Ascending aorta (tissue), 2 donors: ENCODE results near the gene CALHM3. TPM values are rescaled to one million over a fixed set of nuclear protein-coding genes. Genes with fewer than 3 reads are reported as not detected.

ENCODE experiments used
- DNase-seq, 2 donors: peaks; one replicate each; pipeline ENCODE4 v3.0.0-alpha.2; 2019; ENCODE audit warnings: low spot score in 2 of 2
- H3K27ac ChIP-seq, 2 donors: fragments of 200-600 bp; sonication (generic); one replicate each; pipeline ENCODE4 v1.5.1; 2016 to 2017; ENCODE audit warnings: mild to moderate bottlenecking in 1 of 2
- H3K27me3 ChIP-seq: fragments of 200-600 bp; sonication (generic); one replicate; pipeline ENCODE4 v1.5.1; 2017
- H3K36me3 ChIP-seq, 2 donors: fragments of 200-600 bp; sonication (generic); one replicate each; pipeline ENCODE4 v1.5.1; 2016
- H3K4me1 ChIP-seq, 2 donors: fragments of 200-600 bp; sonication (generic); one replicate each; pipeline ENCODE4 v1.5.1; 2016 to 2017; ENCODE audit warnings: mild to moderate bottlenecking in 1 of 2
- H3K4me3 ChIP-seq, 2 donors: fragments of 200-600 bp; sonication (generic); one replicate each; pipeline ENCODE4 v1.5.1; 2016 to 2017; ENCODE audit warnings: mild to moderate bottlenecking in 1 of 2
- H3K9me3 ChIP-seq, 2 donors: fragments of 200-600 bp; sonication (generic); one replicate each; pipeline ENCODE4 v1.5.1; 2016
- CTCF ChIP-seq, 3 experiments: fragments of 200-600 bp in 2 of 3; fragments of 450-650 bp in 1 of 3; sonication (generic) in 2 of 3; IDR thresholded peaks; one replicate each; pipeline ENCODE4 v1.5.1; 2016 to 2019; ENCODE audit warnings: antibody characterized with exemption in 3 of 3, mild to moderate bottlenecking in 1 of 3, moderate library complexity in 1 of 3
- intact Hi-C: fragments of 100-400 bp; cut with DNase I; formaldehyde crosslinking; loops from one replicate; pipeline ENCODE4 v1.15.1; 2023
- total RNA-seq: library from RNA; depleted of rRNA; stranded (reverse); fragments of >200 nt; gene quantifications from one replicate; pipeline ENCODE4 v1.1.0, GENCODE V29; 2016

CALHM3 gene
- total RNA-seq, 1 donor from 2014 or later, result not detected

- intact Hi-C loops, result no loop called here
- DNase-seq, result no peak
- H3K9me3 ChIP-seq, result no peaks in the 10 kb centered on the region
- no peak overlapping the region for H3K27ac ChIP-seq
- no peaks in the 10 kb centered on the region for H3K4me1 ChIP-seq
- no peak overlapping the region for H3K4me3 ChIP-seq
- TF ChIP-seq CTCF (IDR thresholded peaks at IDR 0.05), result no peak
- no peaks in the 10 kb centered on the region for H3K36me3 ChIP-seq
- no peaks in the 10 kb centered on the region for H3K27me3 ChIP-seq
Observed at GRCh38 chr10:103517234-103518085, 38.4 kb upstream of the CALHM3 start.

GRCh38 chr10:103514244-103514643 lies 35.2 kb upstream of the CALHM3 start:
- Histone ChIP-seq H3K4me3 (no peak overlapping the region), H3K9me3 (no peaks in the 10 kb centered on the region), H3K27me3 (no peaks in the 10 kb centered on the region), H3K27ac (no peak overlapping the region), H3K36me3 (no peaks in the 10 kb centered on the region), H3K4me1 (no peaks in the 10 kb centered on the region)
- DNase-seq, result no peak
- intact Hi-C loops, result no loop called here
- TF ChIP-seq CTCF (IDR thresholded peaks at IDR 0.05), result no peak

GRCh38 chr10:103513380-103514060 lies 34.5 kb upstream of the CALHM3 start:
- intact Hi-C loops, result no loop called here
- TF ChIP-seq CTCF (IDR thresholded peaks at IDR 0.05), result no peak
- Histone ChIP-seq H3K9me3 (no peaks in the 10 kb centered on the region), H3K27ac (no peak overlapping the region), H3K36me3 (no peaks in the 10 kb centered on the region), H3K4me1 (no peaks in the 10 kb centered on the region), H3K27me3 (no peaks in the 10 kb centered on the region), H3K4me3 (no peak overlapping the region)
- DNase-seq, result no peak

- no peak overlapping the region for H3K27ac ChIP-seq
- intact Hi-C loops, result no loop called here
- H3K27me3 ChIP-seq, result no peaks in the 10 kb centered on the region
- H3K4me1 ChIP-seq, result no peaks in the 10 kb centered on the region
- H3K4me3 ChIP-seq, result no peak overlapping the region
- no peak for TF ChIP-seq CTCF (IDR thresholded peaks at IDR 0.05)
- H3K36me3 ChIP-seq, result no peaks in the 10 kb centered on the region
- H3K9me3 ChIP-seq, result no peaks in the 10 kb centered on the region
- no peak for DNase-seq
Observed at GRCh38 chr10:103512591-103513379, 33.7 kb upstream of the CALHM3 start.

GRCh38 chr10:103512166-103512565 lies 33.1 kb upstream of the CALHM3 start:
- no peak for DNase-seq
- Histone ChIP-seq H3K27ac (no peak overlapping the region), H3K4me3 (no peak overlapping the region), H3K36me3 (no peaks in the 10 kb centered on the region), H3K27me3 (no peaks in the 10 kb centered on the region), H3K4me1 (no peaks in the 10 kb centered on the region), H3K9me3 (no peaks in the 10 kb centered on the region)
- TF ChIP-seq CTCF (IDR thresholded peaks at IDR 0.05), result no peak
- intact Hi-C loops, result no loop called here
